GM12878 (cell line): ENCODE results near the gene UBC. TPM values are rescaled to one million over a fixed set of nuclear protein-coding genes. Genes with fewer than 3 reads are reported as not detected.
A peak's percentile ranks its signal among the peaks of the same experiment; 100 is the strongest.

ENCODE experiments used
- ATAC-seq: fragments of 200-7000 bp; cut with Tn5 transposase; 3 replicates; pipeline ENCODE4 v1.9.1; 2020; ENCODE audit warnings: mild to moderate bottlenecking, moderate library complexity
- BruUV-seq: library from RNA; stranded (reverse); fragments of 400-500 nt; replicated peaks from 2 replicates; lab custom pipeline; 2021; lab: Mats Ljungman, UMichigan
- CTCF ChIA-PET: fragments of 300-600 bp; sonication (Branson Sonifier 250); formaldehyde crosslinking; extraction: SDS; loops from one replicate; lab custom pipeline; 2021; ENCODE audit warnings: inconsistent platforms; lab: Yijun Ruan, JAX
- POLR2A ChIA-PET: fragments of 350-600 bp; formaldehyde crosslinking; extraction: SDS; loops from one replicate; lab custom pipeline; 2021; ENCODE audit warnings: inconsistent platforms; lab: Charles Lee
- RAD21 ChIA-PET: fragments of 300-600 bp; sonication (Branson Sonifier 250); formaldehyde crosslinking; loops from one replicate; lab custom pipeline; 2023; ENCODE audit warnings: antibody characterized with exemption; ENCODE audit not compliant: unreplicated experiment; lab: Charles Lee
- SMC1A ChIA-PET: fragments of 300-600 bp; sonication (Branson Sonifier 250); formaldehyde crosslinking; loops from one replicate; lab custom pipeline; 2023; ENCODE audit not compliant: unreplicated experiment, uncharacterized antibody; lab: Charles Lee
- DNase-seq: peaks from one replicate; pipeline ENCODE4 v3.0.0-alpha.2; 2011; ENCODE audit warnings: low read depth, low spot score
- FAIRE-seq: peaks from 3 replicates; lab custom pipeline; 2011; peaks lifted over from hg19 to GRCh38; lab: Jason Lieb, UNC
- H2AFZ ChIP-seq: 2 replicates; pipeline ENCODE4 v1.6.0; 2011; ENCODE audit warnings: low read depth, low read length, control low read depth; ENCODE audit not compliant: control insufficient read depth
- H3K27ac ChIP-seq: 2 replicates; pipeline ENCODE4 v1.5.1; 2011; ENCODE audit warnings: control low read depth; ENCODE audit not compliant: control insufficient read depth, insufficient read depth
- H3K27me3 ChIP-seq, 2 experiments: replicated peaks in 1 of 2; 2 replicates each; pipeline versions ENCODE4 v1.6.0 to v1.6.1; 2011; ENCODE audit warnings: low read length in 1 of 2; ENCODE audit not compliant: control insufficient read depth in 2 of 2, insufficient read depth in 2 of 2
- H3K36me3 ChIP-seq, 2 experiments: 2 replicates each; pipeline ENCODE4 v1.5.1; 2011; ENCODE audit warnings: low read length in 1 of 2; ENCODE audit not compliant: control insufficient read depth in 2 of 2, insufficient read depth in 2 of 2
- H3K4me1 ChIP-seq: 2 replicates; pipeline ENCODE4 v1.6.1; 2011; ENCODE audit warnings: mild to moderate bottlenecking, low read length, moderate library complexity, mixed read lengths; ENCODE audit not compliant: control insufficient read depth, insufficient read depth
- H3K4me2 ChIP-seq: 2 replicates; pipeline ENCODE4 v1.6.0; 2011; ENCODE audit warnings: control low read depth; ENCODE audit not compliant: control insufficient read depth, insufficient read depth
- H3K4me3 ChIP-seq: fragments of 200-600 bp; sonication (generic); 2 replicates; pipeline ENCODE4 v1.5.1; 2016
- H3K79me2 ChIP-seq: 2 replicates; pipeline ENCODE4 v1.6.0; 2011; ENCODE audit warnings: low read length; ENCODE audit not compliant: control insufficient read depth, insufficient read depth
- H3K9ac ChIP-seq: 2 replicates; pipeline ENCODE4 v1.8.0; 2011; ENCODE audit warnings: low read length, control low read depth, mixed read lengths; ENCODE audit not compliant: control insufficient read depth, insufficient read depth
- H3K9me3 ChIP-seq: replicated peaks from 3 replicates; pipeline ENCODE4 v1.5.1; 2011; ENCODE audit warnings: mild to moderate bottlenecking, low read length; ENCODE audit not compliant: control insufficient read depth, insufficient read depth
- H4K20me1 ChIP-seq: 2 replicates; pipeline ENCODE4 v1.6.0; 2011; ENCODE audit not compliant: control insufficient read depth, insufficient read depth
- BCL11A ChIP-seq: IDR thresholded peaks from 2 replicates; pipeline ENCODE4 v1.6.1; 2011; ENCODE audit warnings: low read depth, low read length
- BCL3 ChIP-seq: IDR thresholded peaks from 2 replicates; pipeline ENCODE4 v1.6.1; 2011; ENCODE audit warnings: borderline replicate concordance, low read depth, mild to moderate bottlenecking, moderate library complexity, low read length; ENCODE audit not compliant: insufficient read depth, poor library complexity, severe bottlenecking
- BHLHE40 ChIP-seq, 2 experiments: fragments of 450-650 bp in 1 of 2; IDR thresholded peaks; 2 replicates each; pipeline ENCODE4 v1.6.1; 2011 to 2017; ENCODE audit warnings: low read depth in 2 of 2, borderline replicate concordance in 1 of 2, improper control_type of control experiment in 1 of 2, low read length in 1 of 2, mild to moderate bottlenecking in 1 of 2
- BMI1 ChIP-seq: fragments of 450-650 bp; IDR thresholded peaks from 2 replicates; pipeline ENCODE4 v1.6.1; 2016; ENCODE audit warnings: mild to moderate bottlenecking, moderate library complexity, borderline replicate concordance
- CBX5 ChIP-seq: sonication (generic); IDR thresholded peaks from 2 replicates; pipeline ENCODE4 v1.6.1; 2016; ENCODE audit warnings: low read depth, moderate library complexity, mild to moderate bottlenecking, inconsistent platforms
- CHD4 ChIP-seq: fragments of 200-600 bp; sonication (generic); IDR thresholded peaks from 2 replicates; pipeline ENCODE4 v1.6.1; 2016; ENCODE audit warnings: mild to moderate bottlenecking
- CREB1 ChIP-seq: IDR thresholded peaks from 2 replicates; pipeline ENCODE4 v1.6.1; 2012; ENCODE audit warnings: low read depth, mild to moderate bottlenecking, inconsistent platforms
- DPF2 ChIP-seq: fragments of 450-650 bp; IDR thresholded peaks from 2 replicates; pipeline ENCODE4 v1.6.1; 2017; ENCODE audit warnings: mild to moderate bottlenecking
- FOXM1 ChIP-seq: IDR thresholded peaks from 2 replicates; pipeline ENCODE4 v1.6.1; 2012; ENCODE audit warnings: low read depth, mild to moderate bottlenecking, inconsistent platforms, low read length, moderate library complexity
- HDAC6 ChIP-seq: fragments of 200-600 bp; sonication (generic); IDR thresholded peaks from one replicate; pipeline ENCODE4 v1.8.0; 2017; ENCODE audit warnings: antibody characterized with exemption; ENCODE audit not compliant: unreplicated experiment
- IKZF1 ChIP-seq: fragments of 450-650 bp; conservative IDR thresholded peaks from 2 replicates; pipeline ENCODE4 v1.6.1; 2017; ENCODE audit warnings: antibody characterized with exemption, mild to moderate bottlenecking
- IKZF2 ChIP-seq, 2 experiments: fragments of 450-650 bp; IDR thresholded peaks; 2 replicates each; pipeline ENCODE4 v1.6.1; 2017; ENCODE audit warnings: mild to moderate bottlenecking in 2 of 2, moderate library complexity in 2 of 2
- NFYA ChIP-seq: IDR thresholded peaks from 2 replicates; pipeline ENCODE4 v1.6.1; 2011; ENCODE audit warnings: low read depth, mild to moderate bottlenecking, low read length, improper control_type of control experiment, borderline replicate concordance
- NKRF ChIP-seq: fragments of 450-650 bp; conservative IDR thresholded peaks from 2 replicates; pipeline ENCODE4 v1.6.1; 2017; ENCODE audit warnings: mild to moderate bottlenecking, moderate library complexity
- NR2F1 ChIP-seq: fragments of 450-650 bp; conservative IDR thresholded peaks from 2 replicates; pipeline ENCODE4 v1.6.1; 2017; ENCODE audit warnings: mild to moderate bottlenecking
- PKNOX1 ChIP-seq: fragments of 450-650 bp; IDR thresholded peaks from 2 replicates; pipeline ENCODE4 v1.6.1; 2016; ENCODE audit warnings: mild to moderate bottlenecking
- RAD51 ChIP-seq: fragments of 450-650 bp; IDR thresholded peaks from 2 replicates; pipeline ENCODE4 v1.6.1; 2016; ENCODE audit warnings: moderate library complexity, mild to moderate bottlenecking, inconsistent platforms
- ZNF217 ChIP-seq: fragments of 450-650 bp; IDR thresholded peaks from 2 replicates; pipeline ENCODE4 v1.6.1; 2017; ENCODE audit warnings: antibody characterized with exemption, mild to moderate bottlenecking
- ZSCAN29 ChIP-seq: fragments of 450-650 bp; IDR thresholded peaks from 2 replicates; pipeline ENCODE4 v1.6.1; 2017; ENCODE audit warnings: mild to moderate bottlenecking, moderate library complexity
- WGBS: methylation state at CpG from one replicate; pipeline ENCODE4 v1.1.6; 2016; ENCODE audit warnings: low lambda C conversion rate; ENCODE audit not compliant: insufficient replicate concordance, insufficient coverage; ENCODE audit errors: missing lambda C conversion rate; 5-methylcytosine and 5-hydroxymethylcytosine counted together
- in situ Hi-C: fragments of 300-500 bp; cut with MboI; formaldehyde crosslinking; loops from 9 replicates; pipeline ENCODE4 v1.14.3; 2018; ENCODE audit warnings: mixed read lengths
- intact Hi-C: fragments of 100-400 bp; cut with micrococcal nuclease; formaldehyde crosslinking; loops from one replicate; pipeline ENCODE4 v1.14.2; 2022; ENCODE audit not compliant: unreplicated experiment
- polyA plus RNA-seq, 11 experiments: library from polyadenylated mRNA; depleted of rRNA in 4 of 11; unstranded in 6 of 11; stranded (reverse) in 5 of 11; fragments of >200 nt; fragmentation: Nextera tagmentation in 4 of 11; fragmentation: Illumina TruSeq in 1 of 11; extraction: Ambion mirVana in 4 of 11; extraction: Trizol in 1 of 11; gene quantifications; 1 replicate in 1 of 11; 2 replicates in 10 of 11; pipeline versions ENCODE4 v1.2.1 to v1.2.3, GENCODE V29; 2011 to 2016; ENCODE audit warnings: inconsistent platforms in 2 of 11, missing spikeins in 2 of 11, low read depth in 1 of 11
- total RNA-seq, 4 experiments: library from RNA; depleted of rRNA in 3 of 4; stranded (reverse); fragments of >200 nt in 3 of 4; fragmentation: Illumina TruSeq in 1 of 4; extraction: Trizol in 1 of 4; gene quantifications; 2 replicates each; pipeline versions ENCODE4 v1.2.1 to v1.2.3, GENCODE V29; 2013 to 2021

Gene UBC
- total and polyA plus RNA-seq, 10 of the 15 experiments (the other 5 are each of a cell fraction or from before 2014, with no cell fraction given): 653 to 1,666 (median 874) TPM

GRCh38 chr12:124861898-124862676 is 52.4 kb downstream of the UBC start:
- CTCF ChIA-PET: interaction anchor here (0.5 to 5.5 kb wide), 9 partner anchors 9 to 1968 kb away, joined by 3 to 48 read pairs (median 5); no protein-coding TSS in a partner anchor
- H3K9ac ChIP-seq: peak overlapping the region; percentile 78
- H3K9me3 ChIP-seq: no peaks in the 10 kb centered on the region
- H4K20me1 ChIP-seq: no peaks in the 10 kb centered on the region
- peak; percentile 73 for FAIRE-seq
- POLR2A ChIA-PET: interaction anchor here (0.7 to 3.4 kb wide), 10 partner anchors 9 to 88 kb away, joined by 3 to 20 read pairs (median 4); partner anchors contain the start of gene UBC
- H3K4me3 ChIP-seq: peak overlapping the region; percentile 97
- RAD21 ChIA-PET: interaction anchor here (0.7 to 6.3 kb wide), 15 partner anchors 12 to 88 kb away, joined by 3 to 46 read pairs (median 5); partner anchors contain the start of gene UBC
- intact Hi-C loops: loop anchor here (1.0 to 2.0 kb wide), 3 partner anchors 37 to 88 kb away; no protein-coding TSS in a partner anchor
- SMC1A ChIA-PET: interaction anchor here (0.8 to 4.2 kb wide), 13 partner anchors 23 to 87 kb away, joined by 3 to 21 read pairs (median 7); no protein-coding TSS in a partner anchor
- no peak overlapping the region for H2AFZ ChIP-seq
- peak; percentile 56 for ATAC-seq
- no peaks in the 10 kb centered on the region for H3K27me3 ChIP-seq
- H3K36me3 ChIP-seq: no peaks in the 10 kb centered on the region; a peak in 2 of 4 replicates
- DNase-seq: peak; percentile 24
- H3K4me1 ChIP-seq: peaks cover 8% of the 10 kb centered on the region
- WGBS: 3% methylated on average over 8 of the region's 8 CpGs
- BruUV-seq: TSS peak; percentile 61
- H3K4me2 ChIP-seq: peak overlapping the region; percentile 92
- H3K27ac ChIP-seq: peak overlapping the region; percentile 80
- peaks cover 60% of the 10 kb centered on the region for H3K79me2 ChIP-seq
- in situ Hi-C loops: no loop called here
- TF ChIP-seq IKZF1 (0 out of 2 replicates have a peak, but pooled peaks have one; percentile 13), NKRF (0 out of 2 replicates have a peak, but pooled peaks have one; percentile 26), BHLHE40 (IDR thresholded peaks at IDR 0.05; ENCODE audit: borderline replicate concordance in 1 of 2, low read depth in 2 of 2, low read length in 1 of 2) (peak; percentile 28 to 45; a peak in 2 of 4 replicates), CHD4 (no peak), IKZF2 (IDR thresholded peaks at IDR 0.05) (0 out of 4 replicates have a peak, but pooled peaks of 1 of the 2 experiments have one; percentile 4), RAD51 (peak; percentile 24; the same call in 1 of the 2 replicates), HDAC6 (no peak), BCL3 (peak; percentile 13), CREB1 (no peak), CBX5 (no peak), NR2F1 (no peak), DPF2 (peak; percentile 42; the same call in 1 of the 2 replicates), ZSCAN29 (no peak), ZNF217 (no peak), NFYA (no peak), BCL11A (no peak), PKNOX1 (peak; percentile 51), FOXM1 (no peak), BMI1 (no peak)
